Stomach (tissue), 4 donors: ENCODE results near the gene MAS1L.

Source experiments
- EP300 ChIP-seq: sonication (generic); formaldehyde crosslinking; IDR thresholded peaks from one replicate; pipeline ENCODE4 v1.6.1; 2017; ENCODE audit warnings: antibody characterized with exemption
- TF ChIP-seq, protein P1 (sequence below), 7 experiments: fragments of 450-650 bp in 4 of 7; fragments of 200-600 bp in 3 of 7; sonication (generic) in 3 of 7; IDR thresholded peaks; one replicate each; pipeline ENCODE4 v1.5.1; 2016 to 2019; ENCODE audit warnings: antibody characterized with exemption in 7 of 7, control low read depth in 2 of 7, mild to moderate bottlenecking in 1 of 7

- TF ChIP-seq, protein P1, sequence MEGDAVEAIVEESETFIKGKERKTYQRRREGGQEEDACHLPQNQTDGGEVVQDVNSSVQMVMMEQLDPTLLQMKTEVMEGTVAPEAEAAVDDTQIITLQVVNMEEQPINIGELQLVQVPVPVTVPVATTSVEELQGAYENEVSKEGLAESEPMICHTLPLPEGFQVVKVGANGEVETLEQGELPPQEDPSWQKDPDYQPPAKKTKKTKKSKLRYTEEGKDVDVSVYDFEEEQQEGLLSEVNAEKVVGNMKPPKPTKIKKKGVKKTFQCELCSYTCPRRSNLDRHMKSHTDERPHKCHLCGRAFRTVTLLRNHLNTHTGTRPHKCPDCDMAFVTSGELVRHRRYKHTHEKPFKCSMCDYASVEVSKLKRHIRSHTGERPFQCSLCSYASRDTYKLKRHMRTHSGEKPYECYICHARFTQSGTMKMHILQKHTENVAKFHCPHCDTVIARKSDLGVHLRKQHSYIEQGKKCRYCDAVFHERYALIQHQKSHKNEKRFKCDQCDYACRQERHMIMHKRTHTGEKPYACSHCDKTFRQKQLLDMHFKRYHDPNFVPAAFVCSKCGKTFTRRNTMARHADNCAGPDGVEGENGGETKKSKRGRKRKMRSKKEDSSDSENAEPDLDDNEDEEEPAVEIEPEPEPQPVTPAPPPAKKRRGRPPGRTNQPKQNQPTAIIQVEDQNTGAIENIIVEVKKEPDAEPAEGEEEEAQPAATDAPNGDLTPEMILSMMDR (IDR thresholded peaks at IDR 0.05): no peak
- TF ChIP-seq EP300: no peak
These were observed 18.1 kb upstream of the MAS1L start for GRCh38 chr6:29505808-29506207.
